Central memory CD8-positive, alpha-beta T cell (primary cell): Measurements from ENCODE around the gene GRWD1.

Source experiments
- ATAC-seq: fragments of 150-1000 bp; cut with Tn5 transposase; replicated peaks from 2 replicates; pipeline ENCODE4 v1.10.0; 2022; ENCODE audit warnings: mild to moderate bottlenecking, moderate FRiP score, moderate number of reproducible peaks; ENCODE audit not compliant: poor library complexity, severe bottlenecking; ENCODE audit errors: extremely low read depth
- DNase-seq, 2 donors: peaks; one replicate each; pipeline ENCODE4 v3.0.0; 2021; ENCODE audit warnings: low spot score in 2 of 2
- H3K27ac Mint-ChIP-seq: one replicate; pipeline ENCODE4 v1.8.0; 2022; ENCODE audit warnings: low read depth, mild to moderate bottlenecking, moderate library complexity, mixed read lengths
- H3K27me3 Mint-ChIP-seq: one replicate; pipeline ENCODE4 v1.8.0; 2022; ENCODE audit warnings: mixed read lengths
- H3K36me3 Mint-ChIP-seq: one replicate; pipeline ENCODE4 v1.8.0; 2022; ENCODE audit warnings: mild to moderate bottlenecking, moderate library complexity, mixed read lengths; ENCODE audit not compliant: insufficient read depth
- H3K4me1 Mint-ChIP-seq: one replicate; pipeline ENCODE4 v1.8.0; 2022; ENCODE audit warnings: mixed read lengths
- H3K4me3 Mint-ChIP-seq: one replicate; pipeline ENCODE4 v1.8.0; 2022; ENCODE audit warnings: mild to moderate bottlenecking, moderate library complexity, mixed read lengths
- H3K9me3 Mint-ChIP-seq: one replicate; pipeline ENCODE4 v1.8.0; 2022; ENCODE audit warnings: mixed read lengths

The GRWD1 gene

GRCh38 chr19:48445606-48446481 lies at the start of gene GRWD1:
TSS of gene GRWD1 (plus strand) at chr19:48445983. CDS start at chr19:48446006, 23 bp downstream.
- H3K27me3 Mint-ChIP-seq = peaks cover 18% of the 10 kb centered on the region
- H3K4me3 Mint-ChIP-seq = peak within 1 kb of the TSS; percentile 94
- H3K9me3 Mint-ChIP-seq = no peaks in the 10 kb centered on the region
- ATAC-seq (peak; percentile 90), DNase-seq (peak; percentile 77 to 93)
- peaks cover 42% of the 10 kb centered on the region for H3K4me1 Mint-ChIP-seq
- H3K36me3 Mint-ChIP-seq = peaks cover 42% of the 10 kb centered on the region
- peak within 1 kb of the TSS; percentile 95 for H3K27ac Mint-ChIP-seq

- Mint-ChIP-seq H3K4me3 (peak overlapping the region; percentile 37), H3K4me1 (peaks cover 60% of the 10 kb centered on the region), H3K27me3 (peaks cover 41% of the 10 kb centered on the region)
Measured at GRCh38 chr19:48396016-48396823, 49.6 kb upstream of the GRWD1 start.

GRCh38 chr19:48396824-48397176 lies 49.0 kb upstream of the GRWD1 start:
- peaks cover 59% of the 10 kb centered on the region for H3K4me1 Mint-ChIP-seq

More at GRCh38 chr19:48396016-48396823, 49.6 kb upstream of the GRWD1 start:
- Mint-ChIP-seq H3K9me3 (peaks cover 6% of the 10 kb centered on the region), H3K27ac (no peak overlapping the region), H3K36me3 (peaks cover 19% of the 10 kb centered on the region)
- DNase-seq (no peak), ATAC-seq (no peak)

GRCh38 chr19:48397263-48398101 lies 48.3 kb upstream of the GRWD1 start:
- Mint-ChIP-seq H3K9me3 (peaks cover 6% of the 10 kb centered on the region), H3K4me1 (peaks cover 62% of the 10 kb centered on the region), H3K27me3 (peaks cover 41% of the 10 kb centered on the region), H3K4me3 (peak overlapping the region; percentile 87), H3K27ac (peak overlapping the region; percentile 88), H3K36me3 (peaks cover 14% of the 10 kb centered on the region)
- DNase-seq (no peak), ATAC-seq (no peak)

More at GRCh38 chr19:48396824-48397176, 49.0 kb upstream of the GRWD1 start:
- peaks cover 6% of the 10 kb centered on the region for H3K9me3 Mint-ChIP-seq
- ATAC-seq (no peak), DNase-seq (no peak)
- no peak overlapping the region for H3K27ac Mint-ChIP-seq
- peaks cover 41% of the 10 kb centered on the region for H3K27me3 Mint-ChIP-seq
- peaks cover 14% of the 10 kb centered on the region for H3K36me3 Mint-ChIP-seq
- H3K4me3 Mint-ChIP-seq = peak overlapping the region; percentile 37

GRCh38 chr19:48398102-48398374 lies 47.7 kb upstream of the GRWD1 start:
- H3K4me1 Mint-ChIP-seq = peaks cover 58% of the 10 kb centered on the region
- peak overlapping the region; percentile 88 for H3K27ac Mint-ChIP-seq
- ATAC-seq = no peak
- peaks cover 6% of the 10 kb centered on the region for H3K9me3 Mint-ChIP-seq
- peak overlapping the region; percentile 87 for H3K4me3 Mint-ChIP-seq
- peaks cover 14% of the 10 kb centered on the region for H3K36me3 Mint-ChIP-seq
- H3K27me3 Mint-ChIP-seq = peaks cover 41% of the 10 kb centered on the region
- DNase-seq = no peak

- Mint-ChIP-seq H3K4me1 (peaks cover 62% of the 10 kb centered on the region), H3K36me3 (peaks cover 14% of the 10 kb centered on the region), H3K27ac (peak overlapping the region; percentile 88), H3K9me3 (peaks cover 6% of the 10 kb centered on the region), H3K4me3 (peak overlapping the region; percentile 87), H3K27me3 (peaks cover 41% of the 10 kb centered on the region)
- peak; percentile 60 for ATAC-seq
- DNase-seq = peak; percentile 76 to 82
Measured at GRCh38 chr19:48398375-48399235, 47.2 kb upstream of the GRWD1 start.

GRCh38 chr19:48400018-48400742 lies 45.6 kb upstream of the GRWD1 start:
- DNase-seq = no peak
- ATAC-seq = no peak
- H3K4me3 Mint-ChIP-seq = no peak overlapping the region

GRCh38 chr19:48401287-48401686 lies 44.5 kb upstream of the GRWD1 start:
- Mint-ChIP-seq H3K4me3 (no peak overlapping the region), H3K27ac (peak overlapping the region; percentile 1), H3K27me3 (peaks cover 24% of the 10 kb centered on the region), H3K9me3 (peaks cover 6% of the 10 kb centered on the region), H3K4me1 (peaks cover 38% of the 10 kb centered on the region), H3K36me3 (peaks cover 13% of the 10 kb centered on the region)
- no peak for ATAC-seq
- DNase-seq = no peak

More at GRCh38 chr19:48400018-48400742, 45.6 kb upstream of the GRWD1 start:
- Mint-ChIP-seq H3K27ac (no peak overlapping the region), H3K27me3 (peaks cover 25% of the 10 kb centered on the region), H3K9me3 (peaks cover 6% of the 10 kb centered on the region), H3K36me3 (peaks cover 13% of the 10 kb centered on the region), H3K4me1 (peaks cover 49% of the 10 kb centered on the region)

- H3K36me3 Mint-ChIP-seq = peaks cover 8% of the 10 kb centered on the region
- peaks cover 6% of the 10 kb centered on the region for H3K9me3 Mint-ChIP-seq
- H3K27me3 Mint-ChIP-seq = peaks cover 27% of the 10 kb centered on the region
- ATAC-seq (peak; percentile 76), DNase-seq (peak in 1 of 2 donors; percentile 37)
- H3K27ac Mint-ChIP-seq = no peak overlapping the region
- no peak overlapping the region for H3K4me3 Mint-ChIP-seq
- H3K4me1 Mint-ChIP-seq = peaks cover 26% of the 10 kb centered on the region
Measured at GRCh38 chr19:48403606-48404005, 42.2 kb upstream of the GRWD1 start.

- no peak overlapping the region for H3K27ac Mint-ChIP-seq
- DNase-seq (no peak), ATAC-seq (no peak)
- peaks cover 27% of the 10 kb centered on the region for H3K27me3 Mint-ChIP-seq
- peaks cover 17% of the 10 kb centered on the region for H3K4me1 Mint-ChIP-seq
- no peaks in the 10 kb centered on the region for H3K9me3 Mint-ChIP-seq
- H3K36me3 Mint-ChIP-seq = peaks cover 1% of the 10 kb centered on the region
- no peak overlapping the region for H3K4me3 Mint-ChIP-seq
Measured at GRCh38 chr19:48405010-48405659, 40.6 kb upstream of the GRWD1 start.

- ATAC-seq = no peak
- no peak overlapping the region for H3K4me3 Mint-ChIP-seq
Measured at GRCh38 chr19:48405850-48406249, 39.9 kb upstream of the GRWD1 start.

More at GRCh38 chr19:48405850-48406249, 39.9 kb upstream of the GRWD1 start:
- H3K27me3 Mint-ChIP-seq = peaks cover 27% of the 10 kb centered on the region
- H3K27ac Mint-ChIP-seq = no peak overlapping the region
- no peak for DNase-seq
- peaks cover 1% of the 10 kb centered on the region for H3K36me3 Mint-ChIP-seq
- peaks cover 17% of the 10 kb centered on the region for H3K4me1 Mint-ChIP-seq
- no peaks in the 10 kb centered on the region for H3K9me3 Mint-ChIP-seq
